ENCODE data around the gene GFRA1. TPM values are rescaled to one million over a fixed set of nuclear protein-coding genes. Genes with fewer than 3 reads are reported as not detected.

Gene GFRA1
- polyA plus RNA-seq, 1 of the 3 experiments (the other 2 are of a cell fraction) = 1.6 TPM

DNA sequence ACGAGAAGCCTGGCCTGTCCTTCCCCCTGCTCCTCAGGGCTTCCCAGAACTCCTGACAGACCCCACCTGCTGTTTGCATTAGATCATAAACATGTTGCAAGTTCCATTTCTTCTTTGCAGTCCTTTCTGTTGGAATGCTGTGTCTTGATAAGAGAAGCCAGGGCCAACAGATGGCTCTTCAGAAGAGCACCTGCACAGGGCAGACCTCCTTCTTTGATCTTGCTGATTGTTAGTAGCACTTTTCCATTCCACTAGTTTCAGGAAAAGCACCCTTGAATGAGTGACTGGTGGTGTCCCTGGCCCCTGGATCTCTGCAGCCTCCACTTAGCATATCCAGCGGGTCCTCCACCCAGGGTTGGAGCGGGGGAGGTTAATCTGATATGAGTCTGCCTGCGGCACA, 243.2 kb downstream of the GFRA1 start:
- no peak overlapping the region for H2AFZ ChIP-seq (ENCODE audit: low read depth)
- H4K20me1 ChIP-seq (ENCODE audit: insufficient read depth) = no peaks in the 10 kb centered on the region
- peaks cover 5% of the 10 kb centered on the region; the same call in 1 of the 2 replicates for H3K9me3 ChIP-seq
- H3K4me3 ChIP-seq (ENCODE audit: low read depth in 2 of 2, low read length in 1 of 2) = no peak overlapping the region
- H3F3A ChIP-seq (replicated peaks; ENCODE audit: insufficient read depth) = no peaks in the 10 kb centered on the region
- TF ChIP-seq FOXM1 (IDR thresholded peaks at IDR 0.05; ENCODE audit: low read depth) = no peak
- TF ChIP-seq ELF1 (IDR thresholded peaks at IDR 0.05) = no peak
- no peak for TF ChIP-seq JUND (IDR thresholded peaks at IDR 0.05)
- TF ChIP-seq MXI1 (IDR thresholded peaks at IDR 0.05; ENCODE audit: low read depth, low read length) = no peak
- TF ChIP-seq, protein P1, sequence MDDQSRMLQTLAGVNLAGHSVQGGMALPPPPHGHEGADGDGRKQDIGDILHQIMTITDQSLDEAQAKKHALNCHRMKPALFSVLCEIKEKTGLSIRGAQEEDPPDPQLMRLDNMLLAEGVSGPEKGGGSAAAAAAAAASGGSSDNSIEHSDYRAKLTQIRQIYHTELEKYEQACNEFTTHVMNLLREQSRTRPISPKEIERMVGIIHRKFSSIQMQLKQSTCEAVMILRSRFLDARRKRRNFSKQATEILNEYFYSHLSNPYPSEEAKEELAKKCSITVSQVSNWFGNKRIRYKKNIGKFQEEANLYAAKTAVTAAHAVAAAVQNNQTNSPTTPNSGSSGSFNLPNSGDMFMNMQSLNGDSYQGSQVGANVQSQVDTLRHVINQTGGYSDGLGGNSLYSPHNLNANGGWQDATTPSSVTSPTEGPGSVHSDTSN (IDR thresholded peaks at IDR 0.05) = no peak
- no peak for TF ChIP-seq EP300 (IDR thresholded peaks at IDR 0.05; ENCODE audit: borderline replicate concordance in 1 of 2, low read depth in 1 of 2, low read length in 1 of 2)
- TF ChIP-seq, protein P2, sequence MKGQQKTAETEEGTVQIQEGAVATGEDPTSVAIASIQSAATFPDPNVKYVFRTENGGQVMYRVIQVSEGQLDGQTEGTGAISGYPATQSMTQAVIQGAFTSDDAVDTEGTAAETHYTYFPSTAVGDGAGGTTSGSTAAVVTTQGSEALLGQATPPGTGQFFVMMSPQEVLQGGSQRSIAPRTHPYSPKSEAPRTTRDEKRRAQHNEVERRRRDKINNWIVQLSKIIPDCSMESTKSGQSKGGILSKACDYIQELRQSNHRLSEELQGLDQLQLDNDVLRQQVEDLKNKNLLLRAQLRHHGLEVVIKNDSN (IDR thresholded peaks at IDR 0.05; ENCODE audit: borderline replicate concordance, low read depth) = no peak
- no peak for TF ChIP-seq TEAD4 (IDR thresholded peaks at IDR 0.05; ENCODE audit: borderline replicate concordance, insufficient read depth)
- no peak for TF ChIP-seq RCOR1 (IDR thresholded peaks at IDR 0.05; ENCODE audit: low read length)
- TF ChIP-seq POLR2AphosphoS5 (IDR thresholded peaks at IDR 0.05; ENCODE audit: low read depth, low read length) = no peak
- TF ChIP-seq, protein P3, sequence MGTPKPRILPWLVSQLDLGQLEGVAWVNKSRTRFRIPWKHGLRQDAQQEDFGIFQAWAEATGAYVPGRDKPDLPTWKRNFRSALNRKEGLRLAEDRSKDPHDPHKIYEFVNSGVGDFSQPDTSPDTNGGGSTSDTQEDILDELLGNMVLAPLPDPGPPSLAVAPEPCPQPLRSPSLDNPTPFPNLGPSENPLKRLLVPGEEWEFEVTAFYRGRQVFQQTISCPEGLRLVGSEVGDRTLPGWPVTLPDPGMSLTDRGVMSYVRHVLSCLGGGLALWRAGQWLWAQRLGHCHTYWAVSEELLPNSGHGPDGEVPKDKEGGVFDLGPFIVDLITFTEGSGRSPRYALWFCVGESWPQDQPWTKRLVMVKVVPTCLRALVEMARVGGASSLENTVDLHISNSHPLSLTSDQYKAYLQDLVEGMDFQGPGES (IDR thresholded peaks at IDR 0.05; ENCODE audit: low read depth, low read length) = no peak
- TF ChIP-seq, protein P4, sequence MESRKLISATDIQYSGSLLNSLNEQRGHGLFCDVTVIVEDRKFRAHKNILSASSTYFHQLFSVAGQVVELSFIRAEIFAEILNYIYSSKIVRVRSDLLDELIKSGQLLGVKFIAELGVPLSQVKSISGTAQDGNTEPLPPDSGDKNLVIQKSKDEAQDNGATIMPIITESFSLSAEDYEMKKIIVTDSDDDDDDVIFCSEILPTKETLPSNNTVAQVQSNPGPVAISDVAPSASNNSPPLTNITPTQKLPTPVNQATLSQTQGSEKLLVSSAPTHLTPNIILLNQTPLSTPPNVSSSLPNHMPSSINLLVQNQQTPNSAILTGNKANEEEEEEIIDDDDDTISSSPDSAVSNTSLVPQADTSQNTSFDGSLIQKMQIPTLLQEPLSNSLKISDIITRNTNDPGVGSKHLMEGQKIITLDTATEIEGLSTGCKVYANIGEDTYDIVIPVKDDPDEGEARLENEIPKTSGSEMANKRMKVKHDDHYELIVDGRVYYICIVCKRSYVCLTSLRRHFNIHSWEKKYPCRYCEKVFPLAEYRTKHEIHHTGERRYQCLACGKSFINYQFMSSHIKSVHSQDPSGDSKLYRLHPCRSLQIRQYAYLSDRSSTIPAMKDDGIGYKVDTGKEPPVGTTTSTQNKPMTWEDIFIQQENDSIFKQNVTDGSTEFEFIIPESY (IDR thresholded peaks at IDR 0.05; ENCODE audit: borderline replicate concordance, low read depth) = no peak
- TF ChIP-seq TCF12 (IDR thresholded peaks at IDR 0.05) = no peak
- no peak for TF ChIP-seq RFX5 (IDR thresholded peaks at IDR 0.05; ENCODE audit: low read length)
- H3K9me2 ChIP-seq = no peaks in the 10 kb centered on the region
- H3K9ac ChIP-seq = no peak overlapping the region
- H3K36me3 ChIP-seq (replicated peaks in 1 of 2; ENCODE audit: control insufficient read depth in 1 of 2, insufficient read depth in 2 of 2, low read length in 1 of 2) = no peaks in the 10 kb centered on the region
- 28% methylated on average over 3 of the region's 4 CpGs for WGBS (ENCODE audit: low lambda C conversion rate)
- ChIA-PET CTCF (no interaction called here), POLR2A (no interaction called here)
- DNase-seq = no peak
- no peak overlapping the region for H3K27ac ChIP-seq (ENCODE audit: low read depth in 2 of 2, low read length in 1 of 2)
- H3K4me1 ChIP-seq (ENCODE audit: control insufficient read depth in 1 of 2, insufficient read depth in 2 of 2, low read depth in 1 of 2, low read length in 1 of 2) = no peaks in the 10 kb centered on the region
- no peak overlapping the region for H3K4me2 ChIP-seq
- no peaks in the 10 kb centered on the region for H3K79me2 ChIP-seq (ENCODE audit: insufficient read depth)
- H3K27me3 ChIP-seq (ENCODE audit: insufficient read depth) = no peaks in the 10 kb centered on the region

DNA sequence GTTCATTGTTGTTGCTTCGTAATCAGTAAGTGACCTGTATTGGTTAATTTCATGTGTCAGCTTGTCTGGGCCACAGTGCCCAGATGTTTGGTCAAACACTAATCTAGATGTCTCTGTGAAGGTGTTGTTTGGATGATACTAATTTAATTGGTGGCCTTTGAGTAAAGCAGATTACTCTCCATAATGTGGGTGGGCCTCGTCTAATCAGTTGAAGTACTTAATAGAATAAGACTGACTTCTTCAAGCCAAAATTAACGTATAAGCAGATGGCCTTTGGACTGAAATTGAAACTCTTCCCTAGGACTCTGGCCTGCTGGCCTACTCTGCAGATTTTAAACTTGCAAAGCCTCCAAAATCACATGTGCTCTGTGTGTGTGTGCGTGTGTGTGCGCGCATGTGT, 245.7 kb downstream of the GFRA1 start:
- Histone ChIP-seq H3K27me3 (ENCODE audit: insufficient read depth) (no peaks in the 10 kb centered on the region), H3F3A (replicated peaks; ENCODE audit: insufficient read depth) (no peaks in the 10 kb centered on the region), H3K4me1 (ENCODE audit: control insufficient read depth in 1 of 2, insufficient read depth in 2 of 2, low read depth in 1 of 2, low read length in 1 of 2) (no peaks in the 10 kb centered on the region), H3K36me3 (replicated peaks in 1 of 2; ENCODE audit: control insufficient read depth in 1 of 2, insufficient read depth in 2 of 2, low read length in 1 of 2) (no peaks in the 10 kb centered on the region), H3K4me3 (ENCODE audit: low read depth in 2 of 2, low read length in 1 of 2) (no peak overlapping the region), H3K4me2 (no peak overlapping the region), H3K79me2 (ENCODE audit: insufficient read depth) (no peaks in the 10 kb centered on the region), H4K20me1 (ENCODE audit: insufficient read depth) (no peaks in the 10 kb centered on the region), H3K27ac (ENCODE audit: low read depth in 2 of 2, low read length in 1 of 2) (no peak overlapping the region), H3K9ac (no peak overlapping the region), H3K9me2 (no peaks in the 10 kb centered on the region), H2AFZ (ENCODE audit: low read depth) (no peak overlapping the region), H3K9me3 (no peaks in the 10 kb centered on the region)
- no peak for TF ChIP-seq JUND (IDR thresholded peaks at IDR 0.05)
- TF ChIP-seq ELF1 (IDR thresholded peaks at IDR 0.05) = no peak
- no peak for TF ChIP-seq MEF2A (IDR thresholded peaks at IDR 0.05; ENCODE audit: borderline replicate concordance, low read depth)
- TF ChIP-seq POLR2AphosphoS5 (IDR thresholded peaks at IDR 0.05; ENCODE audit: low read depth, low read length) = no peak
- TF ChIP-seq TAF1 (IDR thresholded peaks at IDR 0.05; ENCODE audit: borderline replicate concordance, low read depth, low read length) = no peak
- no peak for TF ChIP-seq TCF12 (IDR thresholded peaks at IDR 0.05)
- TF ChIP-seq YY1 (IDR thresholded peaks at IDR 0.05; ENCODE audit: low read depth) = no peak
- TF ChIP-seq SMC3 (IDR thresholded peaks at IDR 0.05; ENCODE audit: low read depth, low read length) = no peak
- TF ChIP-seq, protein P5, sequence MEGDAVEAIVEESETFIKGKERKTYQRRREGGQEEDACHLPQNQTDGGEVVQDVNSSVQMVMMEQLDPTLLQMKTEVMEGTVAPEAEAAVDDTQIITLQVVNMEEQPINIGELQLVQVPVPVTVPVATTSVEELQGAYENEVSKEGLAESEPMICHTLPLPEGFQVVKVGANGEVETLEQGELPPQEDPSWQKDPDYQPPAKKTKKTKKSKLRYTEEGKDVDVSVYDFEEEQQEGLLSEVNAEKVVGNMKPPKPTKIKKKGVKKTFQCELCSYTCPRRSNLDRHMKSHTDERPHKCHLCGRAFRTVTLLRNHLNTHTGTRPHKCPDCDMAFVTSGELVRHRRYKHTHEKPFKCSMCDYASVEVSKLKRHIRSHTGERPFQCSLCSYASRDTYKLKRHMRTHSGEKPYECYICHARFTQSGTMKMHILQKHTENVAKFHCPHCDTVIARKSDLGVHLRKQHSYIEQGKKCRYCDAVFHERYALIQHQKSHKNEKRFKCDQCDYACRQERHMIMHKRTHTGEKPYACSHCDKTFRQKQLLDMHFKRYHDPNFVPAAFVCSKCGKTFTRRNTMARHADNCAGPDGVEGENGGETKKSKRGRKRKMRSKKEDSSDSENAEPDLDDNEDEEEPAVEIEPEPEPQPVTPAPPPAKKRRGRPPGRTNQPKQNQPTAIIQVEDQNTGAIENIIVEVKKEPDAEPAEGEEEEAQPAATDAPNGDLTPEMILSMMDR (IDR thresholded peaks at IDR 0.05) = no peak
- TF ChIP-seq, protein P2 (IDR thresholded peaks at IDR 0.05; ENCODE audit: borderline replicate concordance, low read depth) = no peak
- no peak for DNase-seq
- ChIA-PET POLR2A (no interaction called here), CTCF (no interaction called here)
- WGBS (ENCODE audit: low lambda C conversion rate) = 62% methylated on average over 6 of the region's 6 CpGs

All from SK-N-SH (cell line).